HepG2 (cell line): Measurements from ENCODE around the gene HUNK. TPM values are rescaled to one million over a fixed set of nuclear protein-coding genes. Genes with fewer than 3 reads are reported as not detected.

ENCODE experiments used
- ATAC-seq: fragments of 200-7000 bp; cut with Tn5 transposase; 3 replicates; pipeline ENCODE4 v1.9.1; 2020; ENCODE audit warnings: mild to moderate bottlenecking, moderate library complexity
- BruUV-seq: library from RNA; stranded (reverse); fragments of 400-500 nt; replicated peaks from 2 replicates; lab custom pipeline; 2021; lab: Mats Ljungman, UMichigan
- CTCF ChIA-PET: fragments of 300-600 bp; formaldehyde crosslinking; extraction: SDS; loops from one replicate; lab custom pipeline; 2021; ENCODE audit warnings: low total read pairs, inconsistent platforms, low intra/inter-chr PET ratio; lab: Yijun Ruan, JAX
- POLR2A ChIA-PET: fragments of 350-600 bp; sonication (Branson Sonifier 250); formaldehyde crosslinking; loops from one replicate; lab custom pipeline; 2020; ENCODE audit warnings: antibody characterized with exemption, inconsistent platforms; lab: Yijun Ruan, JAX
- DNase-seq: peaks from one replicate; pipeline ENCODE4 v3.0.0-alpha.2; 2015; ENCODE audit warnings: low spot score
- FAIRE-seq: peaks from 3 replicates; lab custom pipeline; 2011; peaks lifted over from hg19 to GRCh38; lab: Jason Lieb, UNC
- H2AFZ ChIP-seq: one replicate; pipeline ENCODE4 v1.6.1; 2011; ENCODE audit warnings: low read length, inconsistent platforms
- H3K27ac ChIP-seq: fragments of 300-600 bp; 3 replicates; pipeline ENCODE4 v1.8.0; 2011; ENCODE audit warnings: mixed run types, mild to moderate bottlenecking, mixed read lengths, low read length, inconsistent platforms; ENCODE audit not compliant: insufficient read depth; ENCODE audit errors: extremely low read length
- H3K27me3 ChIP-seq, 2 experiments: fragments of 200-600 bp in 1 of 2; 2 replicates in 1 of 2; 3 replicates in 1 of 2; pipeline versions ENCODE4 v1.6.0 to v1.8.0; 2011; ENCODE audit warnings: low read length in 2 of 2, mild to moderate bottlenecking in 2 of 2, moderate library complexity in 2 of 2, inconsistent platforms in 1 of 2; ENCODE audit not compliant: insufficient read depth in 2 of 2, control insufficient read depth in 1 of 2
- H3K36me3 ChIP-seq, 2 experiments: fragments of 200-600 bp in 1 of 2; replicated peaks in 1 of 2; 2 replicates in 1 of 2; 3 replicates in 1 of 2; pipeline versions ENCODE4 v1.5.1 to v1.8.0; 2011; ENCODE audit warnings: low read length in 2 of 2, inconsistent platforms in 1 of 2; ENCODE audit not compliant: insufficient read depth in 2 of 2, control insufficient read depth in 1 of 2
- H3K4me1 ChIP-seq: 2 replicates; pipeline ENCODE4 v1.5.1; 2012; ENCODE audit warnings: low read length, inconsistent platforms; ENCODE audit not compliant: insufficient read depth
- H3K4me2 ChIP-seq: 2 replicates; pipeline ENCODE4 v1.6.0; 2011; ENCODE audit warnings: low read depth, low read length, inconsistent platforms
- H3K4me3 ChIP-seq, 3 experiments: fragments of 200-600 bp in 1 of 3; sonication (generic), shearing (Covaris generic) in 1 of 3; replicated peaks in 1 of 3; 2 replicates each; pipeline ENCODE4 v1.5.1; 2011 to 2016; ENCODE audit warnings: low read length in 3 of 3, inconsistent platforms in 2 of 3, low read depth in 2 of 3, mild to moderate bottlenecking in 2 of 3, control low read depth in 1 of 3, mixed read lengths in 1 of 3; ENCODE audit not compliant: insufficient read depth in 1 of 3
- H3K79me2 ChIP-seq: one replicate; pipeline ENCODE4 v1.6.1; 2011; ENCODE audit warnings: low read length, inconsistent platforms; ENCODE audit not compliant: insufficient read depth
- H3K9ac ChIP-seq: 2 replicates; pipeline ENCODE4 v1.6.0; 2011; ENCODE audit warnings: mild to moderate bottlenecking, low read depth, low read length, inconsistent platforms; ENCODE audit not compliant: insufficient read depth
- H3K9me3 ChIP-seq: 2 replicates; pipeline ENCODE4 v1.5.1; 2012; ENCODE audit warnings: mild to moderate bottlenecking, low read length
- H4K20me1 ChIP-seq: 2 replicates; pipeline ENCODE4 v1.6.0; 2011; ENCODE audit warnings: inconsistent platforms, mild to moderate bottlenecking, low read length, moderate library complexity; ENCODE audit not compliant: insufficient read depth
- AKNA ChIP-seq: sonication (generic); formaldehyde crosslinking; IDR thresholded peaks from 2 replicates; pipeline ENCODE4 v1.4.0; 2020; ENCODE audit warnings: missing genetic modification reagents, borderline replicate concordance
- ZNF790 ChIP-seq: sonication (generic); formaldehyde crosslinking; IDR thresholded peaks from 2 replicates; pipeline ENCODE4 v1.8.0; 2022; ENCODE audit warnings: missing genetic modification reagents, mild to moderate bottlenecking, borderline replicate concordance
- WGBS: methylation state at CpG from one replicate; pipeline ENCODE4 v1.1.6; 2017; ENCODE audit warnings: low lambda C conversion rate; 5-methylcytosine and 5-hydroxymethylcytosine counted together
- in situ Hi-C: cut with HindIII; loops from 2 replicates; pipeline ENCODE4 v1.10.0; 2017; ENCODE audit warnings: low pct_unique_long_range_greater_than_20kb; ENCODE audit not compliant: extremely low pct_ligation_motif_present
- intact Hi-C: fragments of 100-400 bp; cut with micrococcal nuclease; formaldehyde crosslinking; loops from one replicate; pipeline ENCODE4 v1.10.0; 2022; ENCODE audit not compliant: unreplicated experiment
- polyA plus RNA-seq, 8 experiments: library from polyadenylated mRNA; depleted of rRNA in 3 of 8; stranded (reverse) in 7 of 8; unstranded in 1 of 8; fragments of >200 nt; fragmentation: Illumina TruSeq in 4 of 8; extraction: Trizol in 4 of 8; gene quantifications; 2 replicates each; pipeline versions ENCODE4 v1.2.1 to v1.2.3, GENCODE V29; 2011 to 2016; ENCODE audit warnings: low read depth in 4 of 8, missing spikeins in 1 of 8, mixed read lengths in 1 of 8; ENCODE audit not compliant: insufficient read depth in 1 of 8
- total RNA-seq, 5 experiments: library from RNA; depleted of rRNA; stranded (reverse); fragments of >200 nt; fragmentation: Illumina TruSeq; extraction: Trizol; gene quantifications; 2 replicates each; pipeline ENCODE4 v1.2.3, GENCODE V29; 2016; ENCODE audit warnings: low read depth in 1 of 5
- TF ChIP-seq, protein P1 (sequence below): sonication (generic); formaldehyde crosslinking; IDR thresholded peaks from 2 replicates; pipeline ENCODE4 v1.5.1; 2020; ENCODE audit warnings: missing genetic modification reagents, mild to moderate bottlenecking, borderline replicate concordance

The HUNK gene
- total and polyA plus RNA-seq, 2 of the 13 experiments (the other 11 are each of a cell fraction or from before 2014, with no cell fraction given): 1.8 to 1.9 TPM

DNA sequence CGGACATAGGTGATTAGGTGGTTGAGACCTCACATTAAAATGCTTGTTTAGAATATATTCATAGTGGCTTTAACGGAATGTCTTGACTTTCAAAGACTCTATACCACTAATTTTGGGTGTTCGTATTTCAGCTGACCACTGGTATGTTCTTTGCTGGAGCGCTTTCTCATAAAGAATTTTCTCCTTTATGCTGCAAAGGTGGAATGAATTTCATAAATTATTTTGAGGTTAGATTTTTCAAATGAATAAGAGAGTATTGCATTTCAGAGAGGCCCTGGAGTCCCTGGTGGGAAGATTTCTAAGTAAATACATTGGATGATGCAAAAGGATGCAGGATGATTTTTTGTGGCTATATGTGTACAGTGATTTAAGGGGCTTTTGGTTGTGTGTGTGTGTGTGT, 55.8 kb downstream of the HUNK start:
- peaks cover 2% of the 10 kb centered on the region for H3K79me2 ChIP-seq
- ATAC-seq: no peak
- in situ Hi-C loops: no loop called here
- H3K4me1 ChIP-seq: peaks cover 61% of the 10 kb centered on the region
- POLR2A ChIA-PET: interaction anchor here (1.7 to 2.3 kb wide), 2 partner anchors 13 to 28 kb away, joined by 10 to 22 read pairs; no protein-coding TSS in a partner anchor
- DNase-seq: no peak
- H3K4me2 ChIP-seq: no peak overlapping the region
- peaks cover 0 to 5% of the 10 kb centered on the region in 2 experiments; a peak in 3 of 5 replicates for H3K36me3 ChIP-seq
- no peak overlapping the region for H3K4me3 ChIP-seq
- 92% methylated on average over 4 of the region's 4 CpGs for WGBS
- CTCF ChIA-PET: no interaction called here
- BruUV-seq: no TSS peak
- peak overlapping the region; percentile 77 for H3K27ac ChIP-seq
- TF ChIP-seq AKNA (CRISPR knock-in tag) (no peak), ZNF790 (CRISPR knock-in tag) (no peak)
- TF ChIP-seq, protein P1, sequence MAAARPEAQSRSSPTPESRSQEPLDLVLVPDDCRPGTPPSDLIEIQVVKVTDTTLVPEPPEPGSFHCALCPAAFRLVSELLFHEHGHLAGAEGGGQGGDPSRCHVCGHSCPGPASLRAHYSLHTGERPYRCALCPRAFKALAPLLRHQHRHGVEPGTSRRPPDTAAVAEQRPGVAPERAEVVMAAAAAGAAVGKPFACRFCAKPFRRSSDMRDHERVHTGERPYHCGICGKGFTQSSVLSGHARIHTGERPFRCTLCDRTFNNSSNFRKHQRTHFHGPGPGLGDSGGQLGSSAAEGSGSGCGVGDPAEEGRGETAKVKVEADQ (CRISPR knock-in tag): no peak
- H2AFZ ChIP-seq: no peak overlapping the region
- no peak for FAIRE-seq
- H4K20me1 ChIP-seq: no peaks in the 10 kb centered on the region
- no peaks in the 10 kb centered on the region for H3K27me3 ChIP-seq
- H3K9ac ChIP-seq: no peak overlapping the region
- intact Hi-C loops: loop anchor here (2.0 kb wide), 1 partner anchor 28 kb away; no protein-coding TSS in a partner anchor
- no peaks in the 10 kb centered on the region for H3K9me3 ChIP-seq
